H1 (cell line): Measurements from ENCODE around the gene CPNE4.

Experiments
- GABPA ChIP-seq: IDR thresholded peaks from 2 replicates; pipeline ENCODE4 v1.6.1; 2011; ENCODE audit warnings: mild to moderate bottlenecking, low read length, moderate library complexity, borderline replicate concordance; ENCODE audit not compliant: insufficient read depth
- KDM1A ChIP-seq: fragments of 200-600, 300-600 bp; sonication (generic); IDR thresholded peaks from 2 replicates; pipeline ENCODE4 v1.7.1; 2016; ENCODE audit warnings: mild to moderate bottlenecking, low read length, borderline replicate concordance
- POLR2A ChIP-seq, 2 experiments: IDR thresholded peaks; 1 replicate in 1 of 2; 2 replicates in 1 of 2; pipeline ENCODE4 v1.6.1; 2011; ENCODE audit warnings: low read depth in 2 of 2, low read length in 2 of 2, mild to moderate bottlenecking in 2 of 2; ENCODE audit errors: control extremely low read depth in 1 of 2
- POLR2AphosphoS5 ChIP-seq: IDR thresholded peaks from 2 replicates; pipeline ENCODE4 v1.6.1; 2011; ENCODE audit warnings: low read depth, low read length
- POU5F1 ChIP-seq: IDR thresholded peaks from 2 replicates; pipeline ENCODE4 v1.6.1; 2011; ENCODE audit warnings: low read depth, mild to moderate bottlenecking, low read length, moderate library complexity

- TF ChIP-seq GABPA (no peak), POLR2AphosphoS5 (no peak), POU5F1 (no peak), POLR2A (IDR thresholded peaks at IDR 0.05; ENCODE audit: control extremely low read depth in 1 of 2, low read depth in 2 of 2, low read length in 2 of 2) (no peak), KDM1A (no peak)
These were observed 479.4 kb downstream of the CPNE4 start for GRCh38 chr3:131555456-131555855.
